HepG2 (cell line): Measurements from ENCODE around the gene GBA2. TPM values are rescaled to one million over a fixed set of nuclear protein-coding genes. Genes with fewer than 3 reads are reported as not detected.

Experiments
- microRNA-seq: library from miRNA; unstranded; fragments of <30 nt; microRNA quantifications from one replicate; pipeline ENCODE4, GENCODE V29; 2020
- polyA plus RNA-seq, 8 experiments: library from polyadenylated mRNA; depleted of rRNA in 3 of 8; stranded (reverse) in 7 of 8; unstranded in 1 of 8; fragments of >200 nt; fragmentation: Illumina TruSeq in 4 of 8; extraction: Trizol in 4 of 8; gene quantifications; 2 replicates each; pipeline versions ENCODE4 v1.2.1 to v1.2.3, GENCODE V29; 2011 to 2016; ENCODE audit warnings: low read depth in 4 of 8, missing spikeins in 1 of 8, mixed read lengths in 1 of 8; ENCODE audit not compliant: insufficient read depth in 1 of 8
- small RNA-seq, 3 experiments: library from RNA; depleted of rRNA; stranded (forward); fragments of <200 nt; gene quantifications; one replicate each; pipeline ENCODE3, GENCODE V24; 2012; ENCODE audit warnings: low read depth in 2 of 3, low replicate concordance in 1 of 3; ENCODE audit not compliant: insufficient read length in 3 of 3, insufficient read depth in 2 of 3
- total RNA-seq, 5 experiments: library from RNA; depleted of rRNA; stranded (reverse); fragments of >200 nt; fragmentation: Illumina TruSeq; extraction: Trizol; gene quantifications; 2 replicates each; pipeline ENCODE4 v1.2.3, GENCODE V29; 2016; ENCODE audit warnings: low read depth in 1 of 5

Gene GBA2
- total and polyA plus RNA-seq, 2 of the 13 experiments (the other 11 are each of a cell fraction or from before 2014, with no cell fraction given), result 37.5 to 86.1 TPM

Small RNA genes lying within 50 kb of the gene (microRNA-seq; reads per million reads assigned to microRNA genes)
- gene MIR6852 (not detected), gene MIR6853 (0.51 reads per million)

Small RNA genes lying within 50 kb of the gene (small RNA-seq; reads per million reads assigned to genes)
- 0 to 0.97 (median 0.65) reads per million in 3 experiments for gene MIR6853

Other genes with a start within 250 kb of the GBA2 start
- 3.1 and 7.3 TPM in 2 replicates for gene TESK1, start 144.0 kb downstream of the GBA2 start, total RNA-seq (2016; rRNA removed; fragmentation: Illumina TruSeq; extraction: Trizol)
- 13.6 and 17.7 TPM in 2 replicates for gene TESK1, start 144.0 kb downstream of the GBA2 start, polyA plus RNA-seq (2011; rRNA removed)
- 0.18 TPM in 1 of 2 replicates, not detected in the other for gene CD72, start 130.8 kb downstream of the GBA2 start, total RNA-seq (2016; rRNA removed; fragmentation: Illumina TruSeq; extraction: Trizol)
- gene CD72, start 130.8 kb downstream of the GBA2 start, polyA plus RNA-seq (2011; rRNA removed), result 0.82 and 1.1 TPM in 2 replicates
- 0.09 and 0.24 TPM in 2 replicates for gene SIT1, start 98.3 kb downstream of the GBA2 start, total RNA-seq (2016; rRNA removed; fragmentation: Illumina TruSeq; extraction: Trizol)
- 5.0 and 6.7 TPM in 2 replicates for gene SIT1, start 98.3 kb downstream of the GBA2 start, polyA plus RNA-seq (2011; rRNA removed)
- 1,047 and 4,025 TPM in 2 replicates for gene RMRP, start 91.2 kb downstream of the GBA2 start, total RNA-seq (2016; rRNA removed; fragmentation: Illumina TruSeq; extraction: Trizol)
- gene RMRP, start 91.2 kb downstream of the GBA2 start, polyA plus RNA-seq (2011; rRNA removed), result 36.7 and 51.4 TPM in 2 replicates
- gene CCDC107, start 90.9 kb downstream of the GBA2 start, total RNA-seq (2016; rRNA removed; fragmentation: Illumina TruSeq; extraction: Trizol), result 4.1 and 7.1 TPM in 2 replicates
- 15.2 and 17.4 TPM in 2 replicates for gene CCDC107, start 90.9 kb downstream of the GBA2 start, polyA plus RNA-seq (2011; rRNA removed)
- 10.4 and 11.2 TPM in 2 replicates for gene ARHGEF39, start 84.0 kb downstream of the GBA2 start, total RNA-seq (2016; rRNA removed; fragmentation: Illumina TruSeq; extraction: Trizol)
- 8.0 and 12.3 TPM in 2 replicates for gene ARHGEF39, start 84.0 kb downstream of the GBA2 start, polyA plus RNA-seq (2011; rRNA removed)
- 0.13 TPM in 1 of 2 replicates, not detected in the other for gene CA9, start 75.3 kb downstream of the GBA2 start, total RNA-seq (2016; rRNA removed; fragmentation: Illumina TruSeq; extraction: Trizol)
- gene CA9, start 75.3 kb downstream of the GBA2 start, polyA plus RNA-seq (2011; rRNA removed), result 118 and 152 TPM in 2 replicates
- 0.20 and 3.1 TPM in 2 replicates for gene TPM2, start 59.3 kb downstream of the GBA2 start, total RNA-seq (2016; rRNA removed; fragmentation: Illumina TruSeq; extraction: Trizol)
- 10.7 and 11.4 TPM in 2 replicates for gene TPM2, start 59.3 kb downstream of the GBA2 start, polyA plus RNA-seq (2011; rRNA removed)
- 51.8 and 53.7 TPM in 2 replicates for gene TLN1, start 17.0 kb downstream of the GBA2 start, total RNA-seq (2016; rRNA removed; fragmentation: Illumina TruSeq; extraction: Trizol)
- 35.2 and 52.6 TPM in 2 replicates for gene TLN1, start 17.0 kb downstream of the GBA2 start, polyA plus RNA-seq (2011; rRNA removed)
- 32.2 and 34.2 TPM in 2 replicates for gene CREB3, start 16.6 kb downstream of the GBA2 start, total RNA-seq (2016; rRNA removed; fragmentation: Illumina TruSeq; extraction: Trizol)
- gene CREB3, start 16.6 kb downstream of the GBA2 start, polyA plus RNA-seq (2011; rRNA removed), result 11.1 and 13.5 TPM in 2 replicates
- gene RGP1, start 59 bp upstream of the GBA2 start, total RNA-seq (2016; rRNA removed; fragmentation: Illumina TruSeq; extraction: Trizol), result 12.6 and 12.7 TPM in 2 replicates
- gene RGP1, start 59 bp upstream of the GBA2 start, polyA plus RNA-seq (2011; rRNA removed), result 18.7 and 21.0 TPM in 2 replicates
- 0.24 and 0.49 TPM in 2 replicates for gene MSMP, start 5.0 kb upstream of the GBA2 start, total RNA-seq (2016; rRNA removed; fragmentation: Illumina TruSeq; extraction: Trizol)
- 0.34 and 0.46 TPM in 2 replicates for gene MSMP, start 5.0 kb upstream of the GBA2 start, polyA plus RNA-seq (2011; rRNA removed)
- gene NPR2, start 42.4 kb upstream of the GBA2 start, total RNA-seq (2016; rRNA removed; fragmentation: Illumina TruSeq; extraction: Trizol), result 4.6 and 7.4 TPM in 2 replicates
- gene NPR2, start 42.4 kb upstream of the GBA2 start, polyA plus RNA-seq (2011; rRNA removed), result 9.3 and 9.4 TPM in 2 replicates
- gene SPAG8, start 63.0 kb upstream of the GBA2 start, total RNA-seq (2016; rRNA removed; fragmentation: Illumina TruSeq; extraction: Trizol), result 0.27 TPM in 1 of 2 replicates, not detected in the other
- gene SPAG8, start 63.0 kb upstream of the GBA2 start, polyA plus RNA-seq (2011; rRNA removed), result 0.18 and 0.22 TPM in 2 replicates
- gene HINT2, start 65.8 kb upstream of the GBA2 start, total RNA-seq (2016; rRNA removed; fragmentation: Illumina TruSeq; extraction: Trizol), result 51.4 and 56.2 TPM in 2 replicates
- gene HINT2, start 65.8 kb upstream of the GBA2 start, polyA plus RNA-seq (2011; rRNA removed), result 37.9 and 41.5 TPM in 2 replicates
- not detected in 2 replicates for gene FAM221B, start 79.5 kb upstream of the GBA2 start, total RNA-seq (2016; rRNA removed; fragmentation: Illumina TruSeq; extraction: Trizol)
- gene FAM221B, start 79.5 kb upstream of the GBA2 start, polyA plus RNA-seq (2011; rRNA removed), result not detected in 2 replicates
- 1.5 and 2.1 TPM in 2 replicates for gene TMEM8B, start 80.0 kb upstream of the GBA2 start, total RNA-seq (2016; rRNA removed; fragmentation: Illumina TruSeq; extraction: Trizol)
- 2.7 and 3.9 TPM in 2 replicates for gene TMEM8B, start 80.0 kb upstream of the GBA2 start, polyA plus RNA-seq (2011; rRNA removed)
- gene OR13J1, start 121.2 kb upstream of the GBA2 start, total RNA-seq (2016; rRNA removed; fragmentation: Illumina TruSeq; extraction: Trizol), result not detected in 2 replicates
- gene OR13J1, start 121.2 kb upstream of the GBA2 start, polyA plus RNA-seq (2011; rRNA removed), result not detected in 2 replicates
- not detected in 2 replicates for gene HRCT1, start 157.0 kb upstream of the GBA2 start, total RNA-seq (2016; rRNA removed; fragmentation: Illumina TruSeq; extraction: Trizol)
- 0.13 and 0.44 TPM in 2 replicates for gene HRCT1, start 157.0 kb upstream of the GBA2 start, polyA plus RNA-seq (2011; rRNA removed)
- gene SPAAR, start 160.3 kb upstream of the GBA2 start, total RNA-seq (2016; rRNA removed; fragmentation: Illumina TruSeq; extraction: Trizol), result 0.07 TPM in 1 of 2 replicates, not detected in the other
- gene SPAAR, start 160.3 kb upstream of the GBA2 start, polyA plus RNA-seq (2011; rRNA removed), result not detected in 2 replicates
- not detected in 2 replicates for gene OR2S2, start 208.9 kb upstream of the GBA2 start, total RNA-seq (2016; rRNA removed; fragmentation: Illumina TruSeq; extraction: Trizol)
- not detected in 2 replicates for gene OR2S2, start 208.9 kb upstream of the GBA2 start, polyA plus RNA-seq (2011; rRNA removed)